NAMALWA (cell line): ENCODE data around the gene COG1.
A peak's percentile ranks its signal among the peaks of the same experiment; 100 is the strongest.
"Not testable (repeated sequence)": the region's sequence is repeated elsewhere in the genome, so short reads cannot be mapped to it uniquely, and the experiment has no call there.

Source experiments
- DNase-seq: peaks from one replicate; pipeline ENCODE4 v3.0.0-alpha.2; 2015; ENCODE audit warnings: low spot score

The COG1 gene, protein sequence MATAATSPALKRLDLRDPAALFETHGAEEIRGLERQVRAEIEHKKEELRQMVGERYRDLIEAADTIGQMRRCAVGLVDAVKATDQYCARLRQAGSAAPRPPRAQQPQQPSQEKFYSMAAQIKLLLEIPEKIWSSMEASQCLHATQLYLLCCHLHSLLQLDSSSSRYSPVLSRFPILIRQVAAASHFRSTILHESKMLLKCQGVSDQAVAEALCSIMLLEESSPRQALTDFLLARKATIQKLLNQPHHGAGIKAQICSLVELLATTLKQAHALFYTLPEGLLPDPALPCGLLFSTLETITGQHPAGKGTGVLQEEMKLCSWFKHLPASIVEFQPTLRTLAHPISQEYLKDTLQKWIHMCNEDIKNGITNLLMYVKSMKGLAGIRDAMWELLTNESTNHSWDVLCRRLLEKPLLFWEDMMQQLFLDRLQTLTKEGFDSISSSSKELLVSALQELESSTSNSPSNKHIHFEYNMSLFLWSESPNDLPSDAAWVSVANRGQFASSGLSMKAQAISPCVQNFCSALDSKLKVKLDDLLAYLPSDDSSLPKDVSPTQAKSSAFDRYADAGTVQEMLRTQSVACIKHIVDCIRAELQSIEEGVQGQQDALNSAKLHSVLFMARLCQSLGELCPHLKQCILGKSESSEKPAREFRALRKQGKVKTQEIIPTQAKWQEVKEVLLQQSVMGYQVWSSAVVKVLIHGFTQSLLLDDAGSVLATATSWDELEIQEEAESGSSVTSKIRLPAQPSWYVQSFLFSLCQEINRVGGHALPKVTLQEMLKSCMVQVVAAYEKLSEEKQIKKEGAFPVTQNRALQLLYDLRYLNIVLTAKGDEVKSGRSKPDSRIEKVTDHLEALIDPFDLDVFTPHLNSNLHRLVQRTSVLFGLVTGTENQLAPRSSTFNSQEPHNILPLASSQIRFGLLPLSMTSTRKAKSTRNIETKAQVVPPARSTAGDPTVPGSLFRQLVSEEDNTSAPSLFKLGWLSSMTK

DNA sequence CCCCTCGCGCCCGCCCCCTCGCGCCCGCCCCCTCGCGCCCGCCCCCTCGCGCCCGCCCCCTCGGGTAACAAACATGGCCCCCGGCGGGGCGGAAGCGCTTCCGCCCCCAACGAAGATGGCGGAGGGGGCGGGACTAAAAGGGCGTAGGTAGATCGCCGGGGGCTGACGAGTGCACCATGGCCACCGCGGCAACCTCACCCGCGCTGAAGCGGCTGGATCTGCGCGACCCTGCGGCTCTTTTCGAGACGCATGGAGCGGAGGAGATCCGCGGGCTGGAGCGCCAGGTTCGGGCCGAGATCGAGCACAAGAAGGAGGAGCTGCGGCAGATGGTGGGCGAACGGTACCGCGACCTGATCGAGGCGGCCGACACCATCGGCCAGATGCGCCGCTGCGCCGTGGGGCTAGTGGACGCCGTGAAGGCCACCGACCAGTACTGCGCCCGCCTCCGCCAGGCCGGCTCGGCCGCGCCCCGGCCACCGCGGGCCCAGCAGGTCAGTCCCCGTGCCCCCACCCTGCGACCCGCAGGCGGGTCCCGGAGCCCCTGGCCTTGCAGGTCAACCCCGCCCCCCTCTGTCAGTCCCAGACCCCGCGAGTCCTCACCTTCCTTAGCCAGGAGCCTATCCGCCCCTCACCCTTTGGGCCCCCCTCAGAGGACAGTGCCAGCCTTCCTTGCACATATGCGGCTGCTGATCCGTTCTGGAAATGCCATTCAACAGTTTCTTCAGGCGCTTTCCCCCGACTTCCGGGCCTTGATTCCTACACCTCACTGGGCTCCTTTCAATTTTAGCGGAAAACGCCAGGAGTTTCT is at the start of gene COG1:
Gene COG1, plus strand, starts transcription at position 162 of the 808 bp plus-strand sequence. Its CDS starts 15 bp downstream, at position 177.
- DNase-seq, result peak; percentile 92

DNA sequence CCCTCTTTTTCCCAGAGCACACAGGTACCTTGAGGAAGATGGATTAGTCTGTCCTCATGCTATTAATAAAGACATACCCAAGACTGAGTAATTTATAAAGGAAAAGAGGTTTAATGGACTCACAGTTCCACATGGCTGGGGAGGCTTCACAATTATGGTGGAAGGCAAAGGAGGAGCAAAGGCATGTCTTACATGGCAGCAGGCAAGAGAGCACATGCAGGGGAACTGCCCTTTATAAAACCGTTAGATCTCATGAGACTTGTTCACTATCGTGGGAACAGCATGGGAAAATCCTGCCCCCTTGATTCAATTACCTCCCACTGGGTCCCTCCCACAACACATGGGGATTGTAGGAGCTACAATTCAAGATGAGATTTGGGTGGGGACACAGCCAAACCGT is 48.6 kb upstream of the COG1 start:
- not testable (repeated sequence) for DNase-seq

DNA sequence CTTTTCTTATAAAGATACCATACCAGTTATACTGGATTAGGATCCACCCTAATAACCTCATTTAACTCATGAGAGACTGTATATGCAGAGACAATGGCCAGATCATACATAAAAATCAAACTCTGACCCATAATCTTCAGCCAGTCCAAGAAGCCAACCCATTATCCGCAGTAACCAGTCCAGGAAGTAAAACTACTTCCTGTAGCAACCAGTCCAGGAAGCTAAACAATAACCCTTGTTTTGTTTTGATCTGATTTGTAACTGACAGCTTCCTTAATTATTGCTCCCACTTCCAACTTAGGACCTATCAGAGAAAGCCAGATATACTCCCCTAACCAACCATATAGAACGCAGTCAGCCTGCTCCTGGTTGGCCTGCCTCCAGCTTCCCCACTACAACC is 47.2 kb upstream of the COG1 start:
- no peak for DNase-seq

DNA sequence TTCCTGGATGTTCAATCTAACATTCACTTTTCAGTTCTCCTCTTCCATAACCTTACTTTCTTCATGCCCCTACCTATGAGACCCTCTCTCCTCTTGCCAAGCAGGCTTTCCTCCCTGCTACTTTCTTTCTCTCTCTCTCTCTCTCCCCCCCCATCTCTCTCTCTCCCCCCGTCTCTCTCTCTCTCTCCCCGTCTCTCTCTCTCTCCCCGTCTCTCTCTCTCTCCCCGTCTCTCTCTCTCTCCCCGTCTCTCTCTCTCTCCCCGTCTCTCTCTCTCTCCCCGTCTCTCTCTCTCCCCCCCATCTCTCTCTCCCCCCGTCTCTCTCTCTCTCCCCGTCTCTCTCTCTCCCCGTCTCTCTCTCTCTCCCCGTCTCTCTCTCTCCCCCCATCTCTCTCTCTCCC is 45.1 kb upstream of the COG1 start:
- DNase-seq, result not testable (repeated sequence)

DNA sequence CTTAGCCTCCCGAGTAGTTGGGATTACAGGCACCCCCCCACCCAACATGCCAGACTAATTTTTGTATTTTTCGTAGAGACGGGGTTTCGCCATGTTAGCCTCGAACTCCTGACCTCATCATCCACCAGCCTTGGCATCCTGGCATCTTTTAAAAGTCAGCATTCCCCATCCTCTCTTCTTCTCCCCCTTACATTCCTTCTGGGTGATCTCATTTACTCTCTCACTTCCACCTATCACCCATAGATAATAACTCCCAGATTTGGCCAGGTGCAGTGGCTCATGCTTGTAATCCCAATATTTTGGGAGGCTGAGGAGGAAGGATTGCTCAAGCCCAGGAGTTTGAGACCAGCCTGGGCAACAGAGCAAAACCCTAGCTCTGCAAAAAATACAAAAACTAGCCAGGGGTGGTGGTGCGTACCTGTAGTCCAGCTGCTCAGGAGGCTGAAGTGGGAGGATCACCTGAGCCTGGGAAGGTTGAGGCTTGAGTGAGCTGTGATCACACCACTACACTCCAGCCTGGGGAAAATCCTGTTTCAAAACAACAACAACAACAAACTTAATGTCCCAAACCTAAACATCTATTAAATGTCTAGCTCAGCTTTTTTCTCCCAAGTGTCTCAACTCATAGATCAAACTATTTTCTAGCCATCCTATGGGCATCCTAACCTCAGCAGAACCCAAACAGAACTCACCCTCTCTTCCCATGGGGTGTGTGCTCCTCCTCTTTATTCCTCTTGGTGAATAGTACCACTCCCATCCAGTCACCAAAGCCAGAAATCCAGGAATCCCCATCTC is 44.1 kb upstream of the COG1 start:
- no peak for DNase-seq

DNA sequence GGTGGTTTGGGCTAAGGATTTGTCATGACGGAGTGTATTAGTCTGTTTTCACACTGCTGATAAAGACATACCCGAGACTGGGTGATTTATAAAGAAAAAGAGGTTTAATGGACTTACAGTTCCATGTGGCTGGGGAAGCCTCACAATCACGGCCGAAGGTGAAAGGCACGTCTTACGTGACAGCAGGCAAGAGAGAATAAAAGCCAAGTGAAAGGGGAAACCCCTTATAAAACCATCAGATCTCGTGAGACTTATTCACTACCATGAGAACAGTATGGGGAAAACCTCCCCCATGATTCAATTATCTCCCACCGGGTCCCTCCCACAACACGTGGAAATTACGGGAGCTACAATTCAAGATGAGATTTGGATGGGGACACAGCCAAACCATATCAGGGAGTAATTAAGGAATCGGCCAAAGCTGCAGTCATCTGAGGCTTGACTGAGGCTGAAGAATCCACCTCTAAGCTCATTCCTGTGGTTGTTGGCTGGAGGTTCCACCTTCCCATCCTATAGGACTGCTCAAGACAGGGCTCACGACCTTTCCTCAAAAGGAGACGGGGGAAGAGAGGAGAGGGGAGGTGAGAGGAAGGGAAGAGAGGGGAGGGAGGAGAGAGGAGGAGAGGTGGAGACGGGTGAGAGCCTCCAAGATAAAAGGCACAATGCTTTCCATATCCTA is 42.1 kb upstream of the COG1 start:
- not testable (repeated sequence) for DNase-seq

DNA sequence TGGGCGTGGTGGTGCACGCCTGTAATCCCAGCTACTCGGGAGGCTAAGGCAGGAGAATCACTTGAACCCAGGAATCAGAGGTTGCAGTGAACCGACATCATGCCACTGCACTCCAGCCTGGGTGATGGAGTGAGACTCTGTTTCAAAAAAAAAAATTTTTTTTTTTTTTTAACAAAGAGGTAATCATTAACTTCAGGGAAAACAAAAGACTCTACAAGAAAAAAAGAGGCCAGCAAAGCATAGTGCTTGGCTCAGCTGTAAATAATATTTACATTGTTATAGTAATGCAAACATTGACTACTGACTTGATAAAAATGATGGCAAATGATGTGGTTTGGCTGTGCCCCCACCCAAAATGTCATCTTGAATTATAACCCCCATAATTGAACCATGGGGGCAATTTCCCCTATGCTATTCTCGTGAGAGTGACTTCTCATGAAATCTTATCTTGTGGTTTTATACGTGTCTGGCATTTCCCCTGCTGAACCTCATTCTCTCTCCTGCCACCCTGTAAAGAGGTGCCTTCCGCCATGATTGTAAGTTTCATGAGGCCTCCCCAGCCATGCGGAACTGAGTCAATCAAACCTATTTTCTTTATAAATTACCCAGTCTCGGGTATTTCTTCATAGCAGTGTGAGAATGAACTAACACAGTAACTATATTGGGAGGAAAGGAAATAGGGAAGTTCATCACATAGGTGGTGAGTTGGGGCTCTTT is 40.8 kb upstream of the COG1 start:
- DNase-seq, result no peak

DNA sequence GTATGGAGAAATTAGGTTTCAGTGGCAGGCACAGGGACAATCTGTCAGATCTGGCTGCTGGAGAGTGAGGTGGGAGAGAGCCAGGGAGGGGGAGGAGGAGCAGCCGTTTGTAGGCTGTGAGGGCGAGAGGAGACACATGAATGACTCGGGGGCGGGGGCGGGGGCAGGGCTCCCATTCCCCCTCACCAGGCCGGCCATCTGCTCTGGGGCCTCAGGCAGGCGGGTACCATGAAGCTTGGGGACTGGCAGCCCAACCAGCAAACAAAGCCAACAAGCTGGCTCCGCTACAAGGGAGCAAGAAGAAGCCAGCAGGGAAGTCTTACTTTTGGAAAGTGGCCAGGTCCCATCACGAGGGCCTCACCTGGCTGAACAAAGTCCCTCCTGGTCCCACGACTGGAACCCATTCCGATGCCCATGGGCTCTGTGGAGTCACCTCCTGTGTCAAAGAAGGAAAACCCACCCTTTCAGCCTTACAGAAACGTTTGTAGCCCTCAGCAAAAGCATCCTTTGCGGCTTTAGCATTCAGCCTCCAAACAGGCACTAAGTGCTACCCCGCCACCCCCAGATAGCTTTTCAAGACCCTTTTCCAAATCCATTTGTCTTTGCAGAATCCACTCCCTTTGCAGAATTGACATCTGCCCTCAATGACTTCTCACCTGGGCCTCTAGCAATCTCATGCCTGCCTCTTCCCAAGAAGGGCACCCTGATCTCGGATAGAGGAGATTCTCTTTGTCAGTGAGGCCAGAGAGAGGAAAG is 37.3 kb upstream of the COG1 start:
- no peak for DNase-seq

DNA sequence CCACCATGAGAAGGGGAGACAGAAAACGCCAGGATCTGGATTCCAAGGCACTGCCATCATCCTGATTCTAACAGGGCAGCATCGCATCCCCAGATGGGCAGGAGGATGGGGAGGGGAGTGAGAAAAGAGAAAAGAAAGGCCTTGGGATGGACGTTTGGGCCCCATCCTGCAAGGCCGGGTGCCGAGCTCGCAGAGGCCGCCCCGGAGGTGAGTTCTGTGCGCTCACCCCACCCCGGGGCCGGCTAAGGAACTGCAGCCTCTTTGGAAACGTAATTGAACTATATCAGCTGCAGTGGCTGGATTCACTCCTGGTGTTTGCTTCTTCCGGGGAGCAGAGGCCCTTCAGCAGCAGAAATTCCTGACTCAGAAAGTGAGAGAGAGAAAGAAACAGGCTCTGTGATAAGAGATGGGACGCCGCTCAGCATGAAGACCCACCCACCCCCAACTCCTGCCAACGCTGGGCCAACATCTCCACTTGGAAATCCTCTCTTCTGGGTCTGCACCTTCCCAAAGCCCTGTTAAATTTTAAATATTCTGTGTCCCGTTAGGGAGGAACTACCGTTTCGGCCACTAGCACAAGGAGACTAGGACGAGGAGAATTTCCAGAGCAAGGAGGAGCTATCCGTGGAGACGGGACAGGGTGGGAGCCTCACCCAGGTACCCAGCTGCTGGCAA is 36.6 kb upstream of the COG1 start:
- peak; percentile 71 for DNase-seq

DNA sequence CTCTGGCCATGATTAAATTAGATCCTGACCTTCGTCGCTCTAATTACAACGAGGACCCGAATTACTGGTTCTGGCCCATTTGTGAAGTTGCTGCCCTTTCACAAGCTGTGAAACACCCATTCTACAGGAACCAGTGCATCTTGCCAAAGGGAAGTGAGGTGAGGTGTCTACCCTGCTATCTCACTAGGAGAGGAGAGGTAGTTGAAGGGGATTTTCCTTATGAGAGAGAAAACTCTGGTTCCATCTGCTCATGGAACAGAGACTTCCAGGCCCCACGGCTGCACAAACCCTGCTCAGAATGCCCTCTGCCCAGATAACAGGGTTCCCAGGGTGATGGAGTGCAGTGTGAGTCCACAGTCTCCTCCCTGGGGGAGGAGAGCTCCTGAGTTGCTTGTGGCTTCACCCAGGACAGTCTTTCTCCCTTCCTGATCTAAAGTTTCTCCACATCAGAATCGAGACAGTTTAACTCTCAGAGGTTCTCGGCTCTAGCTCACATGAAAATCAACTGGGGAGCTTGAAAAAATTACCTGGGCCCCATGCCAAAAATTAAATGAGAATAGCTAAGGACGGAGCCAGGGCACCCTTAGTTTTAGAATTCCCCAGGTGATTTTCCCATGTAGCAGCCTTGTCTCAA is 35.9 kb upstream of the COG1 start:
- DNase-seq, result no peak

DNA sequence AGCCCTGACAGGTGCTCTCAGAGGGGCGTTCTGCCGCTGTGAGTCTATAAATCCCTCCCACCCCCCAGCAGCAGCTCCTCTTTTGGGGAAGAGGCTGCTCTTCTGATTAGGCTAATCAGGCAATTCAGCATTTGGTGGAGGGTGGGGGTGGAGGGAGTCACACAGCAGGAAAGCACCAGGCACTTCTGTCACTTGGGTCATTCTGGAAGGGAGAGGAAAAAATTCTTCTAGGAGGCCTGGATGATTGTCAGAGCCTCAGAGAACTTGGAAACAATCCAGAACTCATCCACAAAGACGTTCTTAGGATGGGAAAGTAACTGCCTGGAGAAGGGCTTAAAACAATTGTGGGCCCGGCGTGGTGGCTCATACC is 35.3 kb upstream of the COG1 start:
- no peak for DNase-seq

DNA sequence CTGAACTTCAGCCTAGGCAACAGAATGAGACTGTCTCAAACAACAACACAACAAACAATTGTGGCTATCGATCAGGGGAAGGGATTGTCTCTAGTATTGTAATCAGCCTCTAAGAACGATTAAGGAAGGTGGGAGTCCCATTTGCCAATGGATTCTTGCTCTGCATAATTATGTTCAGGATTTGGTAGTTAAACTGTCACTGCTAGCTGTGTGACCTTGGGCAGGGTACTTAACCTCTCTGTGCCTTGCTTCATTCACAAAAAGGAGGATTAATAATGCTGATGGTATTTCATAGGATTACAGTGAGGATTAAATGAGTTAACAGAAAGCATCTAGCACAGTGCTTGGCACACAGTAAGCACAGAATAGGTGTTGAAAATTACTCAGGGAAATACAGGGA is 34.7 kb upstream of the COG1 start:
- DNase-seq, result no peak

DNA sequence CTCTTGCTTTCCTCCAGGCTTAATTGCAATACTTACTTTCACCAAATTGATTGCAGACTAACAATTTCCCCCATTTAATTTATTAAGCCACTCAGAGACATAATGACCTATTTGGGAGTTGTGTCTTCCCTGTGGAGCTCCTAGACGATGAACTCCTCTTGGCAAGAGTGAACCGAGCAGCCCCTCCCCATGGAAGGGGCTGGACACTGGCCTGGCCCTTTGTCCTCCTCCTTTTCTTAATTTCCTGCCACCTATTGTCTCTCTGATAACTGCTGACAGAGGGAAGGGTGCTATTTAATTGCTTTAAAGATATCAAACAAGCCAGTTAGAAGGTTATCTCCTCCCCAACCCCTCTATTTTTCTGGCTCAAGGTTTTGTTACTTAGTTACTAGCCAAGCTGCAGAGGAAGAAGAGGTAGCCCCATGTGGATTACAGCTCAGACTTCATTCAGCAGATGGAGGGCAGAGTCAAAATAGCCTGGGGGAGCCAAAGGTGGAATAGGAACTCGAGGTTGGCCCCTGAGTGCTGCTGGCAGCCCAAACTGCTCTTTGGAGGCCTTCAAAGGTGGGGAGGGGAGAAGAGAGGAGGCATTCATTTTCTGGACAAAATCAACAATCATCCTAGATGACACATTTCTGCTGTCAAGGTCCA is 31.8 kb upstream of the COG1 start:
- DNase-seq, result no peak

DNA sequence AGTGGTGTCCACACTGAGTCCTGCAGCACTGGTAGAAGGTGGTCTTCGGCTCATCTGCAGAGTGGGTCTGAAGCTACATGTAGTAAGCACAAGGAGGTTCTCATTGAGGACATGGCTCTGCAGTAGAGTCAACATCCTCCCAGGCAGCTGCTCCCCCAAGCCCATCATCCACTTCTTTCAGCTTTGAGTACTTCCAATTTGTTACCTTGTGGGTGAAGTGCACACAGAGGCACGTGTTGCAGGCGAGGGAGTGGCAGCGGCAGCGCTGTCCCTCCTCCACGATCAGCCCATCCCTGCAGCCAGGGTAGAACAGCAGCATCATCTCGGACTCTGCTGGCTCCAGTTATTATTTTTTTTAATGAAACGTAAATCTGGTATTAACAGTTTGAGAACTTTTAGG is 29.8 kb upstream of the COG1 start:
- DNase-seq, result no peak

DNA sequence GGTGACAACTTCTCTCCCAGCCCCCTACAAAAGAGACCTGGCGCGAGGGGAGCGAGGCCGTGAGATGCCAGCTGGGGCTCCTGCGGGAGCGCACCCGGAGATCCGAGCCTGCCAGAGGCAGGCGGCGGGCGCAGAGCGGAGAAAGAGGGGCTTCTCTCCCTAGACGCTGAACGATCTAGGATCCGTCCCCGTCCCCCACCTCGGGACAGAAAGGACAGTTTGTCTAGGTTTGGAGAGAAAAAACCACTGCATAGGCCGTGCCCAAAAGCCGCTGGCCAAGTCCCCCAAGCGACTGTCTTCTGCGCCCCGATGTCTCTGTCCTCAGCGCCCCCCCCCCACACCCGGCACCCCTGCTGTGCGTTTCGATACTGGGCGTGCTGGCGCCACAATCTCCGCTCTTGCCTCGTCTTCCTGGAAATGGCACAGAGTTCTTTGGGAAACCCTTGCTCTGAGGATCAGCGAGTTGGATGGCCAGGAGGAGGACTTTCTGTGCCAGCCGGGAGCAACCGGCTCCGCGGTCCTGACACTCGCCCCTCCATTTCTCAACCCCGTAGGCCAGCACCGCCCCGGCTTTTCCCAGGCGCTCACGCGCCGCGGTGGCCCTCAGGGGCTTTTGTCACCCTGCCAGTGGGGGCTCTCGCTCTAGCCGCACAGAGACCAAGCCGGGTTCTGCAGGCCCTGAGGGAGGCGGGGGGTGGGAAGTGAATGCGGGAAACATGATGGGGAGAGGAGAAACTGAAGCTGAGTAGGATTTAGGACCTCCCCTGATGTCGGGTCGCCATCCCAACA is 27.0 kb upstream of the COG1 start:
- DNase-seq, result no peak

DNA sequence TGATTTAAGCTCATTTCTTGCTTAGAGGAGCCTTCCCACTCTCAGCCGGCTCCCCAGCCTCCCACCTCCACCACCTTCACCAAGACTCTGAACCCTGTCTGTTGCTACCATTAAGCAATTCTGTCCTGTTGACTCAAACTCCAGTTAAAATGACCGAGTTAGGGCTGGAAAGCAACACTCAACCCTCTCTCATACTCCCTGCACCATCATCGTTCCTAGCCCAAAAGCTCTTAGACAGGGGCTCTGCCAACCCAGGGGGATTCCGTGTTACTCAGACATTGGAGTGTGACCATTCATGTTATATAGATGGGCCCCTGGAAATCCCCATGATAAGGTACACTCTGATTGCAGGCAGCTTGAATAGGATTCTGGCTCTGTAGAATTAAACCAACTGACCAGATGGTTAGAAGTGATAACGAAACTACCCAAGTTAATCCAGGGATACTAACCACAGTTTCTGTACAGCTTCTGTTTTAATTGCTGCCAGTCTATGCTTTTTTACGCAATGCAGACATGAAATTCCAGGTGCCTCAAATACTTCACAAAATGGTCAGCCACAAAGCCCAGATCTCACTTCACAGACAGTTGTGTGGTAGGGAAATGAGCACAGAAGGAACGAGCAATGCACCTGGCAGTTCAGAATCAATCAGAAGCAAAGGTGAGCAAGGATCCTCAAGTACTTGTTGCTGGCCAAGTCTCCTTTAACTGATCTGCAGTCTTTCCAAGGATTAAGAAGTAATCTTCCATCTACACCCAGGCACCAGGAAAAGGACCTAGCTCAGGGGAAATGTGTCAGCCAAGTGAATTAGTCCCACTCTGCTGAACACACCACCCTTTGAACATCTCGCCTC is 25.9 kb upstream of the COG1 start:
- peak; percentile 17 for DNase-seq
